NCI-H1436 (cell line): ENCODE measurements around the gene AANAT.
A peak's percentile ranks its signal among the peaks of the same experiment; 100 is the strongest.

Source experiments
- DNase-seq: peaks from one replicate; lab custom pipeline; 2025; lab: John Stamatoyannopoulos, UW

AANAT gene

DNA sequence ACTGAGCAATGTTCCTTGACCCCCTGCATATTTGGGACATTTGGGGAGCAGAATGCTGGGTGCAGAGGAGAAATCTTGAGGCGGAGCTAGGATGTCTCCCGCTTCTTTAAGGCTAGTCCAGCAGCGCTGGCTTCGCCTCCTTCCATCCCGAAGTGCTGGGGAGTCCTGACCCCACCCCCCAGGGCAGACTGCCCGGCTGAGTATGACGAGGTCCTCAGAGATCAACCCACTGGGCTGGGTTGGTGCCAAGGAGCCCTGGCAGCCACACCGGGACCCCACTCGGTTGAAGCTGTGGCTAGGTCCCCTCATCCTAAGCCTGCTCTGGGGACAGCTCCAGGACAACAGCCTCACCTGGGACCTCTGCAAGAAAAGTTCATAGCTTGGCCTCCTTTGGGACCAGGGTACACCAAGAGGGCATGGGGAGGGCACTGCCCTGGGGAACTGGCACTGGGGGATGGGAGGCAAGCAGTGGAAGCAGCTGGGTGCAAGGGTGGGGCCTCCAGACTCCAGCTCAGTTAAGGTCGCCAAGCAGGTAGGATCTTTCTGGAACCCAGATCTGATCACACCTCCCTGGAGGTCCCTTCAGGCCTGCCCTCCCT is 22.8 kb downstream of the AANAT start:
- no peak for DNase-seq

DNA sequence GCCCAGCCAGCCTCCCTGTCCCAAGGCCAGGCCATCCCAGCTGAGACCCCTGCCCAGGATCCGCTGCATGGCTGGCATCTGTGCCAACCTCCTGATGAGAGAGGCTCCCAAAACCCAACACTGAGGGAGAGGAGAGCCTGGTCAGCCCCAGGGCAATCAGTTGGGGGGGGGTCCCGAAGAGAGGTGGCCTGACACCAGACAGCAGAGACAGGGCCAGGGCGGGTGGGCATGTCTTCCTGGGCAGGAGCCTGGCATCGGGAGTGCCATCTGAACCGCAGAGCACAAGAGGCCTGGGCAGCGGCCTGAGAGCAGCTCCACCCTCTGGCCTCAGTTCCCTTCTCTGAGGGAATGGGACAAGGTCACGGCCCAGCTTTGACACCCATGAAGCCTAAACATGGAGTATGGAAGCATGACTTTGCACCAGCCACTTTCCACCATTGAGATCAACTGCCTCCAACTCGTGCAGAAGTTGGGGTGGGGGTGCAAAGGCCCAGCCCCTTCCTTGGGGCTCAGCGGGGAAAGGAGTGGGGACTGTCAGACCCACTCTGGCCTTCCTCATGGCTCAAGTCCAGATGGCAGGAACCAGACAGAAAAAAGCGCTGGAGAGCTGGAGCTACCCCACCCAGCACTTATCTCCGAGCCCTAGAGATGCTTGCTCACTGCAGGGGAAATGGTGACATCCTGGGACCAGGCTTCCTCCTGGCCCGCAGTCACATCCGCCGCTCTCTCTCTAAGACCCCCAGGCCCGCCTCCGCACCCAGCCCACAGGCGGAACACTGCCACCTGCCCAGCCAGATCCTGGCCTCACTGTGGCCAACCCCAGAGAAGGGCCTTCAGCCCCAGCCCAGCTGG is 24.1 kb downstream of the AANAT start:
- no peak for DNase-seq

DNA sequence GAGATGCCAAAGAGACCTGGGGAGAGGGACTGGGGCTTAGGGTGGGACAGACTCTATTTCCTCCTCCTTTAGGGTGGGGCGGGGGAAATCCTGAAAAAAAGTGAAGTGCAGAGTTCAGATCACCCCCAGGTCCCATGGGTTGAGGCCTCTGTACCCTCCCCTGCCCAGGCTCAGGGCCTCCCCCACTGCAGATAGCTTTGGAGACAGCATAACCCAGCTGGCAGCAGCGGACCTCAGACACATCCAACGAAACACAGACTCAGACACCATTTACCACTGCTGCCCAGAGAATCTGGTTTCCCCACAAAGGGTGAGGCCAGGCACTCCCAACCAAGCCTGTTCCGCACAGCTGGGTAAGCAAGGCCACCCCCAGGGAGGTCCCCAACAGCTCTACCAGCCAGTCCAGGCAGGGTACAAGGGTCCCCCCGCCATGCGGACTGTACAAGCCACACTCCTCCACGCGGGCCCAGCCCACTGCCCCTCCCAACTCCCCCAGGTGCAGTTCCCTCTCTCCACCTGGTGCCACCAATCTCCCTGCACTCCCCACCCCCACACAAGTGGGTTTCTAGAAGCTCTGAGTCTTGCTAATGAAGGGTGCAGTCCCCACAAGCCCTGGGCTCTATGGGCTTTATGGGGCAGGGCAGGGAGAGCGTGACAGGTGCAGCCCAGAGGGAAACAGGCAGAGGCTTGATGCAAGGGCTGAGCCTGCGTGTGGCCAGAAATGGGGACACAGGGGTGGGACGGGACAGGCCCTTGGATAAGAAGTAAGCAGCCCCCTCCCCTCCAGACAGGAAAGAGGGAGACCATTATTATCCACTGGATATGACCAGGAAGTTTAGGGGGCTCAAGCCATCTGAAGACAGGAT is 25.0 kb downstream of the AANAT start:
- DNase-seq: peak; percentile 10

DNA sequence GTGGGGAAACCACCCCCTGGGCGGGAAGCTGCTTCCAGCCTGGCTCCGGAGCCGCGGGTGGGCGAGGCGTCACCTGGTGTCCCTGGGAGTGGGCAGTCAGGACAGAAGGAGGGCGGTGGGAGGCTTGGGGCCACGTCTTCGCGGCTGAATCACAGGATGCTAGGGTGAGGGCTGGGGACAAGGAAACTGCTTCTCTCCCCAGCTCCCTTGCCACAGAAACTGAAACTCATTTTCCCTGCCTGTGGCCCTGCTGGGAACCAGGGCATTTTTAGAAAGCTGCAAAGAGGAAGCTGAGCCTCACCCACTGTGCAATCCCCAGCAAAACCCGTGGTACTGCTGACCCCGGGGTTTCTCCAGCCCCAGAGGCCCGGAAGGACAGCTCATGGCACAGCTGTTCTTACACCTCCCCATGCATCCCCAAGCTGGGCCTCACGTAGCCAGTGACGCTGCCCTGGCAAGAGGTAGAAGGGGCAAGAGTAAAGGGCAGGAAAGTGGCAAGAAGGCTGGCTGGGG is 25.6 kb downstream of the AANAT start:
- no peak for DNase-seq

DNA sequence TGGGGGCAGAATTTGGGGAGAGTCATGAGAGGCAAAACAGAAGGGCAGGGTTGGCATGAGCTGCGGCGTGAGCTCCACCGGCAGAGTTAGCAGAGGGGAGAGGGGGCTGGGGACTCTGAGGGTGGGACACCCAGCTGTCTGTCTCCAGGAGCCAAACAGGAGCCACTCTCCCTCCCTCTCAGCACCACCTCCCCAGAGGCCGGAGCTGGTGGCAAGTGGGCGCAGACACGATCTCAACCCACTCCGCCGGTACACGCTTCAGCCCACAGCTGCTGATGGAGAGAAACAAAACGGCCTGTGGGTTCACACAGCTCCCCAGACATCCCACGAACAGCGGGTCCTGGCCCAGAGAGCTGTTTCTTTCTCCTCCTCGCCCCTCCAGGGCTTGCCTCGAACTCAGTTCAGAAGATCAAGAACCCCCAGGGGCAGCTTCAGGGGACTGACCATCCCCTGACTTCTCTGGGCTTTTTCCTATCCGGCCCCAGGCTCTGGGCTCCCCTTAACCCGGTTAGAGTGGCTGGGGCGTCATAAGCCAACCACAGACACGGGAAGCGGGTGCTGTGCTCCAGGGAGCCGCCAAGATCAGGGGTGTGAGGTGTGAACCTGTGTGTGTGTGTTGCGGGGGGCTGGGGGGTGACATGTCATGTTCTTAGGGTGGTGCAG is 26.2 kb downstream of the AANAT start:
- no peak for DNase-seq

DNA sequence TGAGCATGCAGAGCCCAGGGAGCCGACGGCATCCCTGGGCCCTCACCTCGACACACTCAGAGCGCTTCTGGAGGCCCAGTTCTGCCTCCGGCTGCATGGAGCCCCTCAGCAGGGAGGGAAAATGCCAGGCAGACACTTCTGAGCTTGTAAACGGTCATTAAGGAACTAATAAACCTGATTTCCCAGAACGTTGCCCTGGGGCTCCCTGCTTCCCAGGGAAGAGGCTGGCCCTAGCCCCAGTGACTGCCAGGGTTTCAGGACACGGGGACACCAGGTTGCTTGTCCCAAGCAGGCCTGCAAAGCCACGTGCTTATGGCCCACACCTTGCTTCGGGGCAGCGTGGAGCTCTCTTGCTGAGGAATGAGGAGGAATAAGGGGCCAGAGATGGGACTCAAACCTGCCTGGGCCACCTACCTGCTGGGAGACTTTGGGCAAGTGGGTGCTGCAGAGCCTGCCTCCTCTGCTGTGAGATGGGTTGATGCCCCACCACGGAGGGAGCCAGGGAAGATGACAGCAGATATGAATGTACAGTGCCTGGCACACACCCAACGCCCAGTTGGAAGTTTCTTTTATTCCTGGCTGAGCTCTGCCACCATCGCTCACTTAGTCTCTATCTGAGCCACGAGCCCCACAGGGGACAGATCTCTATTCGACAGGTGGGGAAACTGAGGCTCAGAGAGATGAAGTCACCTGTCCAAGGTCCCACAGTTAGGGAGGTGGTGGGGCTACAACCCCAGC is 28.4 kb downstream of the AANAT start:
- DNase-seq: no peak

DNA sequence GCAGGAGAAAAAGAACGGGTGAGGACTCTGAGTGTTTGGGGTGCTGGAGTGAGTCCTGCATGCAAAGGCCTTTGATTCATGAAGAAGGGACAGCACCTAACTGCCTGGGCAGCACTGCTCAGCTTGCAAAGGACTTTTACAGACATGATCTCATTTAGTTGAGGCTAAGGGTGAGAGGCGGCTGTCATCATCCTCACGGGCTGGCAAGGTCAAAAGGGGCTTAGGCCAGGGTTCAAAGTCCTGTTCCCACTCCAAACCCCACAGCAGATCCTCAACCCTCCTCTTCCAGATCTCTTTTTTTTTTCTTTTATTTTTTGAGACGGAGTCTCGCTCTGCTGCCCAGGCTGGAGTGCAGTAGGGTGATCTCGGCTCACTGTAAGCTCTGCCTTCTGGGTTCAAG is 29.1 kb downstream of the AANAT start:
- DNase-seq: no peak

DNA sequence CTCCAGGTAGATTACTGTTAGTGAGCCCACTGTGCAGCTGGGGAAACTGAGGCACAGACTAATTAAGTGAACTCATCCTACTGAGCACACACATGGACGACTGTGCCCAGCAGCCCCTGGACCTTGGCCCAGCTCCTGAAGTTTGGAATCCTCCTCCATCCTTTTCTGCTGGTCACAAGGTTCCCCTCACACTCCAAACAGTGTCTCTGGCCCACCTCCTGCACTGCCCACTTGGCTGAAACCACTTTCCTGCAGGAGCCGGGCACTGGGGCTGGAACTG is 30.2 kb downstream of the AANAT start:
- DNase-seq: no peak

DNA sequence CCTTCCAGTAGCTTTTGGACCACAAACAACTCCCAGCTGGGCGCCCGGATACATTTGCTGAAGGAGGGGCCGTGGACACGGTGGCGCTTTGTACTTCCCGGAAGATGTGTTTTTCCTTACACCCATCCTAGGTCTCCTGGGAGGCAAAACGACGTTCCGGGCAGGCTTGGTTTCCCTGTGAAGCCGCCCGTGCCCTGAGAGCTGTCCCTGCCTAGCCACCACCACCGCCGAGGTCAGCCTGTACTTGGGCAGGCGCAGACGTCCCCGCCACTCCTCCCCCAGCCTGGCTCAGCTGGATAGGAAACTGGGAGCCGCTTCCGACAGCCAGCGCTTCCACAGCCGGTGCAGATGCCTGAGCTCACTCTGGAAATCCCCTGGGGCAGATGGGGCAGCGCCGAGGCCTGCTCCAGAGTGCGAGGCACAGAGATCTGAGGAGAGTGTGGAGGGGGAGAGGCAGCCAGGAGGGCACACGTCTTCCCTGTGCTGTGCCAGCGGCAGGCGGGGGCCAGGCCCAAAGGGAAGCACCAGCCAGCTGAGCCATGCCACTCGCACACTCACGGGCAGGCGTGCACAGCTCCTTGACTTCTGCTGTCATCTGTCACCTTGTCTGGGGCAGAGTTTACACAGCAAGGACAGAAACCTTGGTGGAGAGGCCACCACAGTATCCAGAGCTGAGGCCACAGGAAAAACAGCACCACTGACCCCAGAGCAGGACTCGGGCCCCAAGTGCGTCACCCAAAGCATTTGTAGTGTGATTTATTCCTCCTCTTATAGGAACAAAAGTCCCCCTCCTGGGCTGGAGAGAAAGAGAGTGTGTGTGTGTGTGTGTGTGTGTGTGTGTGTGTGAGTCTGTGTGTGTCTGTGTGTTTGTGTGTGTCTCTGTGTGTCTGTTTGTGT is 30.8 kb downstream of the AANAT start:
- no peak for DNase-seq

DNA sequence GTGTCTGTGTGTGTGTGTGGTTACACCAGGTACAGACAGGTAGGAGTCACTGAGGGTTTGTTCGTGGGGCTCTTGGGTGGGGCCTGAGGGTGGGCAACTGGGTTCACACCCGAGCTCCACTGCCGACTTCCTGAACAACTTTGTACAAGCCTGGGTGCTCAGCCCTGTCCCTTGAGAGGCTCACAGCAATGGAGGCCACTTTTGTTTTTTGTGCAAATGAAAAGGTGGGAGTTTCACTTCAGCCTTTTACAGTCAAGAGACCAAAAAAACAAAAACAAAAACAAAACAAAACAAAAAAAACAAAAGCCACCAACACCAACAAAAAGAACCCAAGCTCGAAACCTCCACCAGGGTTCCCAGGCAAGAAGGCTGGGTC is 31.5 kb downstream of the AANAT start:
- DNase-seq: no peak

DNA sequence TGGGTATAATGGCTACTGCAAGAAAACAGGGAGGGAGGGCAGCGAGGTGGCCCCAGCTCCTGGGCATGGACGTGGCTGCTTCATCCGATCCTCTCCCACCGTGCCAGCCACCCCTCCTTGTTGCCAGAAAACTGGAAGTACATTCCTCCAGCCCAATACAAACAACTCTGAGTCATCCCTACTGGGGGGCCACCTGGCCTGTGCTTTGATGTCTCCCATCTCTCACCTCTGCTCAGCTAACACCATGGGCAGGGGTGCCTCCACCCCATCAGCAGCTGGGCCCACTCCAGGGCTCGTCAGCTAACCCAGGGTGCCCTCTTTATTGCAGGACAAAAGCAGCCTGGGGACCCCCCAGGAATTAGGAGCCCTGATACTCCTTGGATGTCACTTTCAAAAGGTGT is 31.9 kb downstream of the AANAT start:
- DNase-seq: no peak

DNA sequence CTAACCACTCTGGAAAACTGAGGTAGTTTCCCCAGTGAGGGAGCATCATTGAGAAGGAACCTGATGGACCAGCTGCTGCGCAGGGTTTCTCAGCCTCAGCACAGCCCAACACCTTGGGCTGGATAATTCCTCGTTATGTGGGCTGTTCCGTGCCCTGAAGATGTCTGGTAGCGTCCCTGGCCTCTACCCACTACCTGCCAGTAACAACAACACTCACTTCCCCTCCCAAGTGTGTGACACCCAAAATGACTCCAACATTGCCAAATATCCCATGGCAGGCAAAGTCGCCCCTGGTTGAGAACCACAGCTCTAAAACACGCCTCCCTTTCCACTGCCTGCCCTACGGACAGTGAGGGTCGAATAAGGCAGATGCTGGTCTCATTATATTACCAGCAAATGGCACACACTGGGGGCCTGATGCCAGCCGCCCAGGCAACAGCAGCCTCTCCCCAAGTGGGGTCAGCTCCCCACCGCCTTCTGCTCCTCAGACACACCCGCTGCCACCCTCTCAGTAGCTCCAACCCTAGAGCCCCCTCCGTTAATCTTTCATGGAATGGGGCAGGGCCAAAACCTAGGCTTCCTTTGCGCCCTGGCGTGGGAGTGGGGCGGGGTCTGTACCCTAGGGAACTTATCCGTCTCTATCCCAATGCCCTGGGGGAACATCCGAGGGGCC is 32.8 kb downstream of the AANAT start:
- DNase-seq: no peak

DNA sequence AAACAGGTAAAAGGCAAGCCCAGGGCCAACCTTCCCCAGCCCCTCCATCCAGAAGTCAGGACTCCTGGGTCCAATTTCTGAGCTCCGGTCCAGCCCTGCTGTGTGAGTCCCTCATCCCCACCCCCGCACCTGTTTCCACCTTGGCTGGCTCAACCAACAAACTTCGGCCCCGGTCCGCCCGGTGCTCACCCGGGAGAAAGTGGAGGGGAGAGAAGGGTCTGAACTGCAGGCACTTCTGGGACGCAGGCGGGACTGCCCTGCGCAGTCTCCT is 33.3 kb downstream of the AANAT start:
- no peak for DNase-seq

DNA sequence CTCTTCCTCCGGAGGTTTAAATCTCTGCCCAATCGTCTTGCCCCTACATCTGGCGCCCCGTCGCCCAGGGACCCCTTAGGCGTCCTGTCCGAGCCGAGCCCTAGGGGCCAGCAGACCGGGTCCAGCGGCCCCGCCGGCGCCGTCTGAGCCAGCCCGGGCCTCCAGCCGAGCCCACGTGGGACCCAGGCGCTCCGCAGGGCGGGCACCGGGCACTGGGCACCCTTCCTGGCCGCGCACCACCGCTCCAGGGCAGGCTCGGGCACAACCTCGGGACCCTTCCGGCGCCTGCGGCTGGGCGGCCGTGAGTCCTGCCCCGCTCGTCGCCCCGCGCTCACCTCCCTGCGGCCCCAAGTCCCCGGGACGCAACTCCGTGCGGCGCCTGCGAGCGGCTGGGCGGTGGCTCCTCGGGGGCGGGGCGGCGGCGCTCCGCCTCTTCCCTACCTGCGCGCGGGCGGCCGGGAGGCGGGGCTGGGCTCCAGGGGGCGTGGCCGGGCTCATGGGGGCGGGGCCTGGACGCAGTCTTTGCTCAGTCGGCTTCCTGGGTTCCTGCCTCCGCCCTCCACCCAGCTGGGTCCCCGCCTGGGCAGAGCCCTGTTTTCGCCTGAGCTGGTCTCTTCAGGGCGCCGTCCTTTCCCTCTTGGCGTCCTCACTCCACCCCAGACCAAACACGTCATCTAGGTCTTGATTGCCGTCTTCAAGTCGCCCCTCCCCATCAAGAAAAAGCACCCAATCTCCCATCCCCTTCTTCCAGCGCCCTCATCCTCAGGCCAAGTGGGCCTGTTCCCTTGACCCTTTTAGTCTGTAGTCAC is 33.8 kb downstream of the AANAT start, which contains the start of gene RHBDF2:
TSS of gene RHBDF2 (minus strand) at position 406 of the 809 bp plus-strand sequence. CDS start 19,899 bp downstream, outside the sequence.
- peak; percentile 83 for DNase-seq

DNA sequence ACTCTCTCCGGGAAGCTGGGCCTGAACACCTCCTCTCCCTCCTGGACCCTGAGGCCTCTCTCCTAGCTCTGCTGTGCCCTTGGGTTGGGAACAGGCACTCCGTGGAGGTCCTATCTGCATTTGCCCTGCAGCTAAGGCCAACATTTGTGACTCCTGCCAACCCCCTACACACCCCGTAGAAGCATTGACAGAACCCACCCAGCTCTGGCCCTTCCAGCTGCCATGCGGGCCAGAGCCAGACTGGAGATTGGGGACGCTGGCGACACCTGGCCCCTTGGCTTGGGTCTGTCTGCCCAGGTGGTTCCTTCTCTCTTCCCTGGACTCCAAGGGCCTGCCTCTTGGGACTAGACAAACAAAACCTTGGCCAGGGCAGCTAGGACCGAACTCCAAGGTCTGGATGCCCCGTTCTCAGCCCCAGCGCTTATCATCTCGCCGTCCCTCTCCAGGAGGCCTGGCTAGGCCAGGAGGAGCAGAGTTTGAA is 34.5 kb downstream of the AANAT start:
- DNase-seq: no peak

DNA sequence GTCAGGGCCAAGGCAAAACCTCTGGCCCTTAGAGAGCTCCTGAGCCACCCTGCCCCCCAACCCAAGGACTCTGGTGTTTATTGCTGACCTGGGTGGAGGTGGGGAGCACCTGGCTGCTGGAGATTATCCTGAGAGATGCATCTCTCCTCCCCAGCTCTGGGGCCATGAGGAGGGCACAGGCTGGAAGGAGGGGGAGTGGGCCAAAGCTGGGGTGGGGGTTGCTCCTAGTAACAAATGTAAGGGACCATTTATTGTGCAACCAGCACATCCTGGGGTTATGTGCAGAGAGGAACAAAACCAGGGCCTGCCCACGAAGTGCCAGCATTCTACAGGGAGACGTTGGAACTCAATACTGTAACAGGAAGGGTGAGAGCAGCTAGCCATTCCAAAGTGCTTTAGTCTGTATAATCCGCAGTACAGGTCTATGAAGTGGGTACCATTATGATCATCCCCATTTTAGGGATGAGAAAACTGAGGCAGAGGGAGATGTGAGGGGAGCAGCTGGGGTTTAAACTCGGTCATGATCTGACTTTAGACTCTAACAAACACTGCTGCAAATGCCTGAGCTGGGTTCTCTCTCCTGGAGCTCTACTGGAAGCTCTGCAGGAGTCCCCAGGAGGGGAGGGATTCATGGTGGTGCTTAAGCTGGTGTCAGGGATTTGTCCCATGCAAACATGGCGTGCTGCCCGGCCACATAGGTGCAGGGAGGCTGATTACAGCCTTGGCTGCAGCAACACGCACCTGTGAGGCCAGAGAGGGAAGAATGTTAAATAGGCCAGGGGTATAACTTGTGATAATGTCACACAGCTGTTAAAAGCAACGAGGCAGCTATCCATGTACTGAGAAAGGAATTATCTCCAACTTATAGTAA is 35.2 kb downstream of the AANAT start:
- DNase-seq: no peak

DNA sequence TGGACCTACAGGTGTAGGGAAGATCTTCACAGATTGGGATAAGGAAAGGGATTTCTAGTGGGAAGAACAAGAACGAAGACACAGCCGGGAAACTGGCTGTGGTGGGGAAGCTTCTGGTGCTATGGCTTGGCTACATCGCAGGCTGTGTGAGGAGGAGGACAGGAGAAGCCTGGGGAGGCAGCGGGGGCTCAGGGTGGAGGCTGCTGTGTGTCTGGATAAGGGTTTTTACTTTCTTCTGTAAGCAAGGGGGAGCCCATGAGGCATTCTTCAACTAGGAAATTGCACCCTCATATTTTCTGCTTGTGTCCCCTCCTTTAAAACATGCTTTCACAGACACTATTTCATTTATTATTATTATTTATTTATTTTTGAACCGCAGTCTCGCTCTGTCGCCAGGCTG is 36.7 kb downstream of the AANAT start:
- DNase-seq: no peak
